ENCODE measurements around the gene SCYGR3.

GRCh38 chr2:227606476-227606875 lies 8.2 kb downstream of the SCYGR3 start:
- TF ChIP-seq CTCF (IDR thresholded peaks at IDR 0.05) (no peak), POLR2A (IDR thresholded peaks at IDR 0.05) (no peak), POLR2AphosphoS5 (IDR thresholded peaks at IDR 0.05) (no peak)

All from stomach (tissue), 4 donors.